Measurements from ENCODE around the gene SLC39A3.

The SLC39A3 gene

DNA sequence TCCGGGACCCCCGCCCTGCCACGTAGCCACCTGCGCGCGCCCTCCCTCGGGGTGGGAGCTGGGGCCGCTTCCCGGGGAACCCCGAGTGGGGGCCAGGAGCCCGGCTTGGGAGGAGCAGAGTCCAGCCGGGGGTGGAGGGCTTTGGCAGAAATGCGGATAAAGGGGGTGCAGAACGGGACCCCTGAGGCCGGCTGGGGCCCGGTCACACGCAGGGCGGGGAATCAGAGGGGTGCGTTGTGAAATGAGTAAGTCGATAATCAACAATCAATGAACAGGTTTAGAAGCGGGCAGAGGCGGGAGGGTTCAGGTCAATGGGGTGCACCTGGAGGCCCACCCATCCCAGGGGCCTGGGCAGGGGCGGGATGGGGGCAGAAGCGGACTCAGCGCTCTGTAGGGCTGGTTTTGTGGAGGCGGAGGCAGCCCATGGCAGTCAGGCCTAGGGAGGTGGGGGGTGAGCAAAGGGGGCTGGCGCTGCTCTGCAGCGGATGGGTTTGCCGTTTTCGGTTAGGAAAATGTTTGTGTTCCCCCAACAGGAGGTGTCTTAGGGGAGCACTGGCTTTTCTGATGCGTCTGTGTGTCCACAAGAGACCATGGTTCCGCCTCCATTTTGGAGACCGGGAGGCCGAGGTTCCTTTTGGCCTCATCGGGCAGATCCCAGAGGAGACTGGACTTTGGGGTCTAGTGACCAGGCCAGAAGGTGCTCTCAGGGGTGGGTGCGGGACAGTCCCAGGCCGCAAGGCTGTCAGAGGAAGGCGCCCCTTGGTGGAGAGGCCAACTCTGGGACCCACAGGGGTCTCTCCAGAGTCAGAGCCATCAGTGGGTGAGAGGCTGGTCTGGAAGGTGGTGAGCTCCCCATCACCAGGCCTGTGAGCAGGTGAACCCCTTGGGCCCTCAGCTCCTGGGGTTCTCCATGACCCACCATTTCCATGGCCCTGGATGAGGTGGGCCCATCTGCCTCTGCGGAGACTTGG lies 18.0 kb downstream of the SLC39A3 start:
- Histone ChIP-seq H3K36me3 (ENCODE audit: insufficient read depth, low read length) (no peaks in the 10 kb centered on the region), H2AFZ (ENCODE audit: low read length, unreplicated experiment) (no peak overlapping the region), H3K27me3 (ENCODE audit: insufficient read depth, low read length) (peaks cover 27% of the 10 kb centered on the region), H3K79me2 (ENCODE audit: control insufficient read depth, insufficient read depth, low read length, unreplicated experiment) (no peaks in the 10 kb centered on the region), H3K27ac (ENCODE audit: low read depth, low read length) (no peak overlapping the region), H3K4me1 (ENCODE audit: control insufficient read depth, insufficient read depth, low read length, unreplicated experiment) (peaks cover 8% of the 10 kb centered on the region), H3K4me3 (ENCODE audit: low read depth, low read length) (no peak overlapping the region)

DNA sequence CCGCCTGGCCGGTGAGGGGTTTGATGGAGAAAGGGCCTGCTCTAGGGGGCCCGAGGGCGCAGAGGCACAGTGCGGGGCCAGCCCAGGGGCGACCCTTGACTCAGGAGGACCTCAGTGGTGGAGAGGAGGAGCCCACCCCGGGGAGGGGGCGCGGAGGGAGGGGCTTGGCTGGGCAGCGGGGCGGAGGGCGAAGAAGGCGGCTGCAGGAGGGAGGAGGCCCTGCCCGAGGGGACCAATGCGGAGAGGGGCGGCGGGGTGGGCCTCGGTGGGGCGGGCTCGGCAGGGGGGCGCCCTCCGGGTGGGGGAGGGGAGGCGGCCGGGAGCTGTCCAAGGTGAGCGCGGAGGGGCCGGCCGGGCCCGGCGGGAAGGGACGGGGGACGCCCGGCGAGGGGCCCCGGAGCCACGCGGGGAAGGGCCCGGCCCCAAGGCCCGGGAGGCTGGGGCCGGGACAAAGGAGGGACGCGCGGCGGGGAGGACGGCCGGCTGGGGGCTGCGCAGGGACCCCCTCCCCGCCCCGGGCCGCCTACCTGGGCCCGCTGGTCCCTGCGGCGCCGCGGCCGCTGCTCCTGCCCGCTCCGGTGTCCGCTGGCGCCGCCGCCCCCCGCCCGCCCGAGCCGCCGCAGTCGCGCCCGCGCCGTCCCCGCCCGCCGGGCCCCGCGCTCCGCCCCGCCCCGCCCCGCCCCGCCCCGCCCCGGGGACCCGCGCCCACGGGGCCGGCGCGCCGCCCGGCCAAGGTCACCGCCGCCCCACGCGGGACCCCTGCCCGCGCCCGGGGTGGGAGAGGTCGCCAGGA lies 18.8 kb downstream of the SLC39A3 start, which contains the start of gene DIRAS1:
Gene DIRAS1 (minus strand): TSS at position 596 of the 793 bp plus-strand sequence. CDS start 3,566 bp downstream, outside the sequence.
- H3K4me3 ChIP-seq (ENCODE audit: low read depth, low read length), result peak within 1 kb of the TSS; percentile 37

DNA sequence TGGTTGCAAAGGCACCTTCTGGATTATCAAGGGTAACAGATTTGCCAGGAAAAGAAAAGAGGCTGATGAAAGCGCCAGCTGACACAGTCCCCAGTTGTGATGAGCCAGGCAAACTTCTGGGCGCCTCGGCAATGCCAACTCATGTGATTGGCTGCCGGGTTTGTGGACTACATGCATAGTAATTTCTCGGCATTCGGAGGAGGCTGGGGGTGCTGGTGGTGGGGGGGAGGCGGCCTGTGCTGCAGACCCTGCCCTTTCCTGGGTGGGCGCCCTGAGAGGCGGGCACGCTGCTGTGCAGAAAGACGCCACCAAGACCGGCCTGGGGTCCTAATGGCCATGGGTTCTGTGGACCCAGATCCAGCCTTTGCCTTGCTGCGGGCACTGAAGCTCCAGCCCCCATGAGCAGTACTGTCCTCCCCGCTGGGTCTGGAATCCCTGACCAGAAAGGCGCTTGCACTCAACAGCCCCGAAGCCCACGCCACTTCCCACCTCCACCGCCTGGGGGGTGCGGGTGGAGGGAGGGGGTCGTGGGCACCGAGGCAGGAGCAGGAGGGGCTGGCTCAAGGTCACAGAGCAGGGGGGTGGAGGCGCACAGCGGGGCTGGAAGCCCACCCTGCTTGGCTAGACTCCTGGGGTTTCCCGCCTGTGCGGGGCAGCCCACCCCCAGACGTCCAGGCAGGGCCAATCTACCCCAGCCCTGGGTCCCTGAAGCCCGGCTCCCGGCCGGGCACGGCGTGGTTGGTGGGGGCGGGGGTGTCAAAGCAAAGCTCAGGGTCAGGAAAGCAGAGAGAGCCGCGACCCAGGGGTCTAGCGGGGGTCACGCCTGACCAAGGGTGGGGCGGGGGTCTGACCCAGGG lies 19.7 kb downstream of the SLC39A3 start:
- Histone ChIP-seq H3K79me2 (ENCODE audit: control insufficient read depth, insufficient read depth, low read length, unreplicated experiment) (no peaks in the 10 kb centered on the region), H3K36me3 (ENCODE audit: insufficient read depth, low read length) (no peaks in the 10 kb centered on the region), H2AFZ (ENCODE audit: low read length, unreplicated experiment) (no peak overlapping the region), H3K27me3 (ENCODE audit: insufficient read depth, low read length) (peaks cover 24% of the 10 kb centered on the region), H3K4me1 (ENCODE audit: control insufficient read depth, insufficient read depth, low read length, unreplicated experiment) (peaks cover 8% of the 10 kb centered on the region), H3K4me3 (ENCODE audit: low read depth, low read length) (peak overlapping the region; percentile 37), H3K27ac (ENCODE audit: low read depth, low read length) (no peak overlapping the region)

More for the DNA sequence above, 18.8 kb downstream of the SLC39A3 start, which contains the start of gene DIRAS1:
- H3K27ac ChIP-seq (ENCODE audit: low read depth, low read length), result no peak within 1 kb of the TSS
- no peaks in the 10 kb centered on the region for H3K36me3 ChIP-seq (ENCODE audit: insufficient read depth, low read length)
- peaks cover 8% of the 10 kb centered on the region for H3K4me1 ChIP-seq (ENCODE audit: control insufficient read depth, insufficient read depth, low read length, unreplicated experiment)
- H3K79me2 ChIP-seq (ENCODE audit: control insufficient read depth, insufficient read depth, low read length, unreplicated experiment), result no peaks in the 10 kb centered on the region
- H3K27me3 ChIP-seq (ENCODE audit: insufficient read depth, low read length), result peaks cover 24% of the 10 kb centered on the region
- H2AFZ ChIP-seq (ENCODE audit: low read length, unreplicated experiment), result no peak within 1 kb of the TSS

DNA sequence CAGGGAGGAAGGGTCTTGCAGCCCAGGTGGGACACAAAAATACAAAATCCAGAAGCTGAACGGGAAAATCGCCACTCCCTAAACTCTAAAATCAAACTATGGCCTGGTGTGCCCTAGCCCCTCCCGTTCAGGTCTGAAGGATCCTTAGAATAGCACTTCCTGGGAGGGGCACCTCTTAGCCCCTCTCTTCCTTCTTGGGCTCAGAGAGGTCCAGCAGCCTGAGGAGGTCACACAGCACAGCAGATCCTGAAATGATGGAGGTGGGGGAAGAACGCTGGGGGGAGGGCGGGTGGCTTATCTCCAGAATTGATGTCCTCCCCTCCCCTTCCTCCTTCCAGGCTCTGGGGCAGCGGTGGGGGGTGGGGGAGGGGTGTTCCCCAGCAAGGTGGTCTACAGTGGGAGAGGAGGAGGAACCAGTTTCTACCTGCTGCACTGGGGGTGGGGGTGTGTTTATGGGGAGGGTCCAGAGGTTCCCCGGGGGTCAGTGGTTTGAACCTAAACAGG lies 20.5 kb downstream of the SLC39A3 start:
- Histone ChIP-seq H3K27me3 (ENCODE audit: insufficient read depth, low read length) (peaks cover 24% of the 10 kb centered on the region), H3K4me3 (ENCODE audit: low read depth, low read length) (no peak overlapping the region), H2AFZ (ENCODE audit: low read length, unreplicated experiment) (no peak overlapping the region), H3K4me1 (ENCODE audit: control insufficient read depth, insufficient read depth, low read length, unreplicated experiment) (peaks cover 8% of the 10 kb centered on the region), H3K36me3 (ENCODE audit: insufficient read depth, low read length) (no peaks in the 10 kb centered on the region), H3K79me2 (ENCODE audit: control insufficient read depth, insufficient read depth, low read length, unreplicated experiment) (no peaks in the 10 kb centered on the region), H3K27ac (ENCODE audit: low read depth, low read length) (no peak overlapping the region)

DNA sequence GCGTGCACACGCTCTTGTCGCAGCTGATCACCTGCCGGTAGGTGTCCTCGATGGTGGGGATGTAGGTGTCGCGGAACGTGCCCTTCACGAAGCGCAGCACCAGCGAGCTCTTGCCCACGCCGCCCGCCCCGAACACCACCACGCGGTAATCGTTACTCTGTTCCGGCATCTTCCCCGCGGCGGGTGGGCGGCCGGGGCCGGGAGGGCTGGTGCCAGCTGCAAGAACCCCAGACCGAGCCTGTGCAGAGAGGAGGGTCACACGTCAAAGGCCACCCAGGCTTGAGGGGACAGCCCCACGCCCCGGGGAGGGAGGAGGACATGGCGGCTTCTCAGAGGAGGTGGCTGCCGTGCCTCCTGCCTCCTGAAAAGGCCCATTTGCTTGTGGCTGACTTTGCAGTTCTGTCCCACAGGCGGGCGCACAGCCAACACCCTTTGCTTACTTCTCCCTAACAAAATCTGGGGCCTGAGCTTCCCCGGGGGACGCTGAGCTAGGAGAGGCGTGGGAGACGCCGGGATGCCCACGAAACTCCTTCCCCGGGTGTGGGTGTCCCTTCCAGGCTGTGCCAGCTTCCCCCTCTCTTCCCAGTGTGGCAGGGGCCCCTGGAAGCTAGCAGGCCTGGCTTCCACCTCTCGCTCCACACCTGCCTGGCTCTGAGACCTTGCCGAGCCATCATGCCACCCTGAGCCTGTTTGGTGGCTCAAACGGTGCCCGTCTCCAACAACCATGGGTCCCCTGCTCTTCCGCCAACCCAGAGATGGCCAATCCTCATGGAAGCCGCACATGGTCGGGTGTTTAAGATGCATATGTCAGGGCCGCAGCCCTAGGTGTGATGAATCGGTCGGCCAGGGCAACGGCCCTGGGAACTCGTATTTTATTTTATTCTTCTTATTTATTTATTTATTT lies 21.9 kb downstream of the SLC39A3 start:
- no peaks in the 10 kb centered on the region for H3K36me3 ChIP-seq (ENCODE audit: insufficient read depth, low read length)
- H3K4me1 ChIP-seq (ENCODE audit: control insufficient read depth, insufficient read depth, low read length, unreplicated experiment), result peaks cover 4% of the 10 kb centered on the region
- peaks cover 24% of the 10 kb centered on the region for H3K27me3 ChIP-seq (ENCODE audit: insufficient read depth, low read length)
- no peak overlapping the region for H2AFZ ChIP-seq (ENCODE audit: low read length, unreplicated experiment)
- no peak overlapping the region for H3K4me3 ChIP-seq (ENCODE audit: low read depth, low read length)
- no peak overlapping the region for H3K27ac ChIP-seq (ENCODE audit: low read depth, low read length)
- H3K79me2 ChIP-seq (ENCODE audit: control insufficient read depth, insufficient read depth, low read length, unreplicated experiment), result no peaks in the 10 kb centered on the region

DNA sequence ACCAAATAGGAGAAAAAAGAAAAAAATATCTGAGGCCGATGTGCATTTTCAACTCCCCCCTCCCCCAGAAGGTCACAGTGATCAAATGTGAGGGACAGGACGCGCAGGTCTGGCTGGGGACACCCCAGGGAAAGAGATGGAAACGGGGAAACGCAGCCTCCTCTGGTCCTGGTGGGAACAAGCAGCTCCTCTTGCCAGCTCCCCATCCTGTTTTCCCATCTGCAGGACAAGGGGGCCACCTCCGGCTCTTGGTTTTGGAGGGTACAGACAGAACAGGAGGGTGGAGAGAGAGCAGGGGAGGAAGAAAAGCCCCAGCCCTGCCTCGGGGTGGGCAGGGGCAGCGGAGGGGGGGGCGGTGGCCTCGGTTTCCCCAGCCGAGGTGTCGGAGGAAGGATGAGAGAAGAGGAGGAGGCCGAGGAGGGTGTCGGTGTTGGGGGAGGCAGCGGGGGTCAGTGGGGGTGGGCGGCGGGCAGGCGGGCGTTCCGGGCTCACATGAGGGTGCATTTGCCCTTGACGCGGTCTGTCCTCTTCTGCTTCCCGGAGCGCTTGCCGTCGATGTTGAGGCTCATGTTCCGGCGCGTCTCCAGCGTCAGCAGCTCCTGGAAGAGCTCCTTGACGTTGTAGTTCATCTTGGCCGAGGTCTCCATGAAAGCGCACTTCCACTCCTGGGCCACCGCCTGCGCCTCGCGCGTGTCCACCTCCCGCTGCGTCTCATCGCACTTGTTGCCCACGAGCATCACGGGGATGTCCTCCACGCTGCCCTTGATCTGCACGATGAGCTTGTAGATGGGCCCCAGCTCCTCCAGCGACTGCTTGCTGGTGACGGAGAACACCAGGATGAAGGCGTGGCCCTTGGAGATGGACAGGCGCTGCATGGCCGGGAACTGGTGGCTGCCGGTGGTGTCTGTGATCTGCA lies 22.8 kb downstream of the SLC39A3 start:
- H3K4me3 ChIP-seq (ENCODE audit: low read depth, low read length), result no peak overlapping the region
- no peak overlapping the region for H2AFZ ChIP-seq (ENCODE audit: low read length, unreplicated experiment)
- H3K27me3 ChIP-seq (ENCODE audit: insufficient read depth, low read length), result peaks cover 19% of the 10 kb centered on the region
- H3K4me1 ChIP-seq (ENCODE audit: control insufficient read depth, insufficient read depth, low read length, unreplicated experiment), result peaks cover 4% of the 10 kb centered on the region
- no peaks in the 10 kb centered on the region for H3K36me3 ChIP-seq (ENCODE audit: insufficient read depth, low read length)
- no peaks in the 10 kb centered on the region for H3K79me2 ChIP-seq (ENCODE audit: control insufficient read depth, insufficient read depth, low read length, unreplicated experiment)
- no peak overlapping the region for H3K27ac ChIP-seq (ENCODE audit: low read depth, low read length)

DNA sequence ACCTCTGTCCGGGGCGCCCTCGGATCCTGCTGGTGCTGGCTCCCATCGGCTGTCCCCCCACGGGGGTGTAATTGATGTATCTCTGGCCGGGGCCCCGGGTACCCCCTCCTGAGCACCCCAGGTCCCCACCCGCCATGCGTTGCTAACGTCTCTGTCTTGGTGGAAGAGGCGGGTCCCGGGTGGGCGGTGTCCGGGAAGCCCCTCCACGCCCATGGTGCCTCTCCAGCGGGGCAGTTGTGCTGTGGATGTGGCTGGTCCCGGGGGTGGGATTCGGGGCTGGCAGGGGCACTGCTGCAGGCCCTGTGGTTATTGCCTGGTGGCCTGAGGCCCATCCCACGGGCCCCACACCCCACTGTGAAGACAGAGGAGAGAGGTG lies 23.6 kb downstream of the SLC39A3 start:
- H3K27ac ChIP-seq (ENCODE audit: low read depth, low read length), result no peak overlapping the region
- peaks cover 12% of the 10 kb centered on the region; the same call in 1 of the 2 replicates for H3K27me3 ChIP-seq (ENCODE audit: insufficient read depth, low read length)
- no peak overlapping the region for H3K4me3 ChIP-seq (ENCODE audit: low read depth, low read length)
- no peaks in the 10 kb centered on the region for H3K79me2 ChIP-seq (ENCODE audit: control insufficient read depth, insufficient read depth, low read length, unreplicated experiment)
- no peak overlapping the region for H2AFZ ChIP-seq (ENCODE audit: low read length, unreplicated experiment)
- H3K36me3 ChIP-seq (ENCODE audit: insufficient read depth, low read length), result no peaks in the 10 kb centered on the region
- peaks cover 4% of the 10 kb centered on the region for H3K4me1 ChIP-seq (ENCODE audit: control insufficient read depth, insufficient read depth, low read length, unreplicated experiment)

DNA sequence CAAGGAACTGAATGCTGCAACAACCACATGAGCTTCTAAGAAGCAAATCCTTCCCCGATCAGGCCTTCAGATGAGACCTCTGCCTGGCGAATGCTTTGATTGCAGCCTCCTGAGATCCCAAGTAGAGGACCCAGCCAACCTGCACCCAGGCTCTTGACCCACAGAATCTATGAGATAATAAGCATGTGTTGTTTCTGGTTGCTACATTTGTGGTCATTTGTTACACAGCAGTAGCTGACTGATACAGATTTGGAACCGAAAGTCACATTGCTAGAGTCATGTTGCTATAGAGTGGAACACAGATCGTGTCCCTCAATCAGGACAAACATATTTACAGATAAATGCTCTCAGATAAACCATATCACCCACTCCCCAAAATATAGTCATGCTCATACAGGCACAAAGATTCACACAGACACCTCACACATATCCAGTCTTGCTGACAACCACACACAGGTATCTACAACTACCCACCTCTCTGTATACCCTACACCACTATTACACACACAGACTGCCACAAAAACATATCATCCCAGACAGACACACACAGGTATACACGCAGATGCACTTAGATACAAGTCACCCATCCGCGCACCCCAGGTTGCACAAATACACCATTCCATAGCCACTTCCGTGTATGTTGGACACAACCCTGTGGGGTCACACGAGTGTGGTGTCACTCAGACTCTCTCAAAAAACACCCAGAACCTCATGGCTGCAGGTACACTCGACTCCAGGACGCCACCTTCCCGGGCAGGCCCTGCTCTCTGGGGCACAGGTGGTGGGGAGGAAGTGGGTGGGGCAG lies 24.1 kb downstream of the SLC39A3 start:
- Histone ChIP-seq H3K36me3 (ENCODE audit: insufficient read depth, low read length) (no peaks in the 10 kb centered on the region), H3K4me1 (ENCODE audit: control insufficient read depth, insufficient read depth, low read length, unreplicated experiment) (peaks cover 4% of the 10 kb centered on the region), H3K4me3 (ENCODE audit: low read depth, low read length) (no peak overlapping the region), H2AFZ (ENCODE audit: low read length, unreplicated experiment) (no peak overlapping the region), H3K27me3 (ENCODE audit: insufficient read depth, low read length) (peaks cover 11% of the 10 kb centered on the region; the same call in 1 of the 2 replicates), H3K27ac (ENCODE audit: low read depth, low read length) (no peak overlapping the region), H3K79me2 (ENCODE audit: control insufficient read depth, insufficient read depth, low read length, unreplicated experiment) (no peaks in the 10 kb centered on the region)
